AG09309 (cell line): ENCODE data around the gene GNPAT.
A peak's percentile ranks its signal among the peaks of the same experiment; 100 is the strongest.
"Not testable (repeated sequence)": the region's sequence is repeated elsewhere in the genome, so short reads cannot be mapped to it uniquely, and the experiment has no call there.

Source experiments
- DNase-seq: peaks from one replicate; pipeline ENCODE4 v3.0.0-alpha.2; 2010; ENCODE audit warnings: low read depth
- H3K4me3 ChIP-seq: 2 replicates; pipeline ENCODE4 v1.5.1; 2011; ENCODE audit warnings: mild to moderate bottlenecking, low read depth, low read length, moderate library complexity; ENCODE audit not compliant: control insufficient read depth
- CTCF ChIP-seq: IDR thresholded peaks from 2 replicates; pipeline ENCODE4 v1.5.1; 2011; ENCODE audit warnings: mild to moderate bottlenecking, low read depth, low read length, inconsistent platforms; ENCODE audit not compliant: insufficient read depth, control insufficient read depth; ENCODE audit errors: missing control alignments

GNPAT gene

DNA sequence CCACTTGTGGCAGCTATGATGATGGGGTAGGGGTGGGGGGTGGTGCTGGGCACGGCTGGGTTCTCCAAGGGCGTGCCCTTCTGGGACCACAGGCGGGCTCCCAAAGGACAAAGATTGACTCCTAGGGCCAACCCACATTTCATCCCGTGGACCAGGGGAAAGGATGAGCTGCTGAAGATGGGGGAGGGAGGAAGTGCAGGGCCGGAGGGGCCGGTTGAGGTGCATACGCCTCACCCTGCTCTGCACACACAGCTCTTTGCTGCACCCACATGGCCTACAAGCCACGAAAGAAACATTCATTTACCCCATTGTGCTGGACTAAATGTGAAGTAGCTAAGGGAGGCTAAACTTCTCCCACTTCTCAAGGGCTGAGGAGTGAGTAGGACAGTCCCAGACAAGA, 34.2 kb upstream of the GNPAT start:
- no peak for DNase-seq
- peak; percentile 15 for TF ChIP-seq CTCF
- no peak overlapping the region for H3K4me3 ChIP-seq

DNA sequence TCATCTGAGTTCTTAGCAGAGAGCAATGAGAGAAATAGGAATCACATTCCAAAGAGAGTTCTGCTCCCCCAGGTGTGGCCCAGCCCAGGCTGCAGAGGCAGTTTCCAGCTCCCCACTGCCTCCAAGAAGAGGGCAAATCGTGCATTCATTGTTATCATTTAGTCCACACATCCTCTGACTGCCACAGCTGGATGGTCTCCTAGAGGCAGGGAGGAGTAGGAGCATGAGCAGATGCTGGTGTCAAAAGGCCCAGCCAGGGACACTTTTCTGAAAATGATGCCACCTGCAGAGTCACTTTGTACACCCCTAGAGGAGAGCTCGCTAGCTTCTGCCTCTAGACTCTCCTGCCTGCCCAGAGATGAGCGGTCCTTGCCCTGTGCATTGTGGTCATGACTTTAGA, 33.6 kb upstream of the GNPAT start:
- no peak for TF ChIP-seq CTCF
- no peak overlapping the region for H3K4me3 ChIP-seq
- no peak for DNase-seq

DNA sequence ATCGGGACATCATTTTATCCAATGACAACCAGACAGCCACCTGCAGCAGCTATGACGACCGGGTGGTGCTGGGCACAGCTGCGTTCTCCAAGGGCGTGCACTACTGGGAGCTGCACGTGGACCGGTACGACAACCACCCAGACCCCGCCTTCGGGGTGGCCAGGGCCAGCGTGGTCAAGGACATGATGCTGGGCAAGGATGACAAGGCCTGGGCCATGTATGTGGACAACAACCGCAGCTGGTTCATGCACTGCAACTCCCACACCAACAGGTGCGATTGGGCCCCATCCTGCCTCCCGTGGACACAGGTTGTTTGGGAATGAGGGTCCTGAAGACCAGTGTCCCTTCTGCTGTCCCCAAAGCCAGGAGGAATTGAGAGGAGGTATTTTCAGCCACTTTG, 32.0 kb upstream of the GNPAT start:
- no peak for TF ChIP-seq CTCF
- H3K4me3 ChIP-seq, result no peak overlapping the region
- no peak for DNase-seq

DNA sequence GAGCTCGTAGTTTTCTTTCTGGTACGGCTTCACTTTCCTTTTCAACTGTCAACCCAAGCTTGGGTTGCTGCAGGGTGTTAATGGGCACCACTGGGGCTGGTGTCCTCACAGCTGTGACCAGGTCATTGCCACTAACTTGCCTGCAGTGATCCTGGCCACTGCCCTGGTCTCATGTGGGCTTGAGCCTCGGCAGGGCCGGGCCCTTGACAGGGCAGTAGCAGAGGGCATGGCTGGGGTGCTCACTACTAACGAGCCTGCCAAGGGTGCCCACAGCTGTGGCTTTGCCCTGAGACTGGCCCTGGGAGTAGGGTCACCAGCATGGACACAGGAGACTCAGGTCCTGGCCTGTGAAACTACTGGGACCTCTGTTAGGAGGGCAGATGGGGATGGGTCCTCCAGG, 31.5 kb upstream of the GNPAT start:
- TF ChIP-seq CTCF, result no peak
- DNase-seq, result no peak
- H3K4me3 ChIP-seq, result no peak overlapping the region

GRCh38 chr1:231210126-231210525, 30.9 kb upstream of the GNPAT start:
- H3K4me3 ChIP-seq, result no peak overlapping the region
- no peak for TF ChIP-seq CTCF
- DNase-seq, result no peak

- DNase-seq, result no peak
- peak; percentile 94 for TF ChIP-seq CTCF
- H3K4me3 ChIP-seq, result peak overlapping the region; percentile 51
Measured at GRCh38 chr1:231211005-231211857, 29.8 kb upstream of the GNPAT start.

- not testable (repeated sequence) for H3K4me3 ChIP-seq, DNase-seq
Measured at GRCh38 chr1:231212301-231212700, 28.7 kb upstream of the GNPAT start.
